ENCODE data around the gene AKT1.

- TF ChIP-seq, protein P1, sequence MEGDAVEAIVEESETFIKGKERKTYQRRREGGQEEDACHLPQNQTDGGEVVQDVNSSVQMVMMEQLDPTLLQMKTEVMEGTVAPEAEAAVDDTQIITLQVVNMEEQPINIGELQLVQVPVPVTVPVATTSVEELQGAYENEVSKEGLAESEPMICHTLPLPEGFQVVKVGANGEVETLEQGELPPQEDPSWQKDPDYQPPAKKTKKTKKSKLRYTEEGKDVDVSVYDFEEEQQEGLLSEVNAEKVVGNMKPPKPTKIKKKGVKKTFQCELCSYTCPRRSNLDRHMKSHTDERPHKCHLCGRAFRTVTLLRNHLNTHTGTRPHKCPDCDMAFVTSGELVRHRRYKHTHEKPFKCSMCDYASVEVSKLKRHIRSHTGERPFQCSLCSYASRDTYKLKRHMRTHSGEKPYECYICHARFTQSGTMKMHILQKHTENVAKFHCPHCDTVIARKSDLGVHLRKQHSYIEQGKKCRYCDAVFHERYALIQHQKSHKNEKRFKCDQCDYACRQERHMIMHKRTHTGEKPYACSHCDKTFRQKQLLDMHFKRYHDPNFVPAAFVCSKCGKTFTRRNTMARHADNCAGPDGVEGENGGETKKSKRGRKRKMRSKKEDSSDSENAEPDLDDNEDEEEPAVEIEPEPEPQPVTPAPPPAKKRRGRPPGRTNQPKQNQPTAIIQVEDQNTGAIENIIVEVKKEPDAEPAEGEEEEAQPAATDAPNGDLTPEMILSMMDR (IDR thresholded peaks at IDR 0.05; ENCODE audit: low read depth, low read length) = no peak
- TF ChIP-seq EZH2phosphoT487 (IDR thresholded peaks at IDR 0.05; ENCODE audit: low read depth) = no peak
Observed at GRCh38 chr14:104826861-104827176, 31.3 kb upstream of the AKT1 start.

All from OCI-LY3 (cell line).